H7 (cell line): ENCODE measurements around the gene DHRS7. TPM values are rescaled to one million over a fixed set of nuclear protein-coding genes. Genes with fewer than 3 reads are reported as not detected.
A peak's percentile ranks its signal among the peaks of the same experiment; 100 is the strongest.

ENCODE experiments used
- DNase-seq: peaks from one replicate; pipeline ENCODE4 v3.0.0; 2012
- H3K27me3 ChIP-seq: 2 replicates; pipeline ENCODE4 v1.6.0; 2011; ENCODE audit warnings: mild to moderate bottlenecking, low read length; ENCODE audit not compliant: control insufficient read depth, insufficient read depth
- H3K36me3 ChIP-seq: replicated peaks from 2 replicates; pipeline ENCODE4 v1.5.1; 2011; ENCODE audit warnings: low read length; ENCODE audit not compliant: control insufficient read depth, insufficient read depth
- H3K4me3 ChIP-seq: 2 replicates; pipeline ENCODE4 v1.5.1; 2011; ENCODE audit warnings: low read depth, mild to moderate bottlenecking, control low read depth, low read length, moderate library complexity; ENCODE audit not compliant: insufficient read depth
- total RNA-seq: library from RNA; depleted of rRNA; stranded (reverse); fragments of >200 nt; shearing (Covaris generic); gene quantifications from 2 replicates; pipeline ENCODE4 v1.2.3, GENCODE V29; 2014

The DHRS7 gene
- total RNA-seq, 1 experiment from 2014 or later = 24.0 TPM

GRCh38 chr14:60174352-60175254 is 9.4 kb upstream of the DHRS7 start:
- DNase-seq = no peak
- Histone ChIP-seq H3K27me3 (no peaks in the 10 kb centered on the region), H3K36me3 (no peaks in the 10 kb centered on the region), H3K4me3 (no peak overlapping the region)

GRCh38 chr14:60171690-60172089 is 6.5 kb upstream of the DHRS7 start:
- Histone ChIP-seq H3K27me3 (no peaks in the 10 kb centered on the region), H3K4me3 (no peak overlapping the region), H3K36me3 (no peaks in the 10 kb centered on the region)
- DNase-seq = no peak

GRCh38 chr14:60170948-60171347 is 5.8 kb upstream of the DHRS7 start:
- Histone ChIP-seq H3K4me3 (no peak overlapping the region), H3K36me3 (no peaks in the 10 kb centered on the region), H3K27me3 (no peaks in the 10 kb centered on the region)
- no peak for DNase-seq

GRCh38 chr14:60169722-60170121 is 4.5 kb upstream of the DHRS7 start:
- DNase-seq = no peak
- no peaks in the 10 kb centered on the region for H3K36me3 ChIP-seq
- no peak overlapping the region for H3K4me3 ChIP-seq
- no peaks in the 10 kb centered on the region; the same call in 1 of the 2 replicates for H3K27me3 ChIP-seq

GRCh38 chr14:60166142-60166541 is 944 bp upstream of the DHRS7 start:
- no peak for DNase-seq
- Histone ChIP-seq H3K27me3 (no peaks in the 10 kb centered on the region; the same call in 1 of the 2 replicates), H3K4me3 (no peak overlapping the region), H3K36me3 (no peaks in the 10 kb centered on the region)

- Histone ChIP-seq H3K36me3 (no peaks in the 10 kb centered on the region), H3K4me3 (peak overlapping the region; percentile 79)
- DNase-seq = no peak
These were observed 314 bp upstream of the DHRS7 start for GRCh38 chr14:60165547-60165876.

GRCh38 chr14:60164404-60164711 is 840 bp downstream of the DHRS7 start:
- H3K36me3 ChIP-seq = no peaks in the 10 kb centered on the region
- peak overlapping the region; percentile 79 for H3K4me3 ChIP-seq
- no peak for DNase-seq
- H3K27me3 ChIP-seq = no peaks in the 10 kb centered on the region; the same call in 1 of the 2 replicates

More at GRCh38 chr14:60165547-60165876, 314 bp upstream of the DHRS7 start:
- H3K27me3 ChIP-seq = no peaks in the 10 kb centered on the region; the same call in 1 of the 2 replicates

GRCh38 chr14:60163693-60164092 is 1.5 kb downstream of the DHRS7 start:
- DNase-seq = peak; percentile 31
- Histone ChIP-seq H3K4me3 (no peak overlapping the region), H3K27me3 (no peaks in the 10 kb centered on the region; the same call in 1 of the 2 replicates), H3K36me3 (no peaks in the 10 kb centered on the region)

- no peaks in the 10 kb centered on the region for H3K36me3 ChIP-seq
- no peaks in the 10 kb centered on the region; the same call in 1 of the 2 replicates for H3K27me3 ChIP-seq
- peak; percentile 16 for DNase-seq
- H3K4me3 ChIP-seq = no peak overlapping the region
These were observed 3.7 kb downstream of the DHRS7 start for GRCh38 chr14:60161196-60162107.

GRCh38 chr14:60160422-60160821 is 4.8 kb downstream of the DHRS7 start:
- DNase-seq = no peak
- Histone ChIP-seq H3K4me3 (no peak overlapping the region), H3K36me3 (no peaks in the 10 kb centered on the region), H3K27me3 (no peaks in the 10 kb centered on the region; the same call in 1 of the 2 replicates)

- no peak for DNase-seq
- Histone ChIP-seq H3K4me3 (no peak overlapping the region), H3K27me3 (no peaks in the 10 kb centered on the region), H3K36me3 (no peaks in the 10 kb centered on the region; the same call in none of the 2 replicates)
These were observed 10.5 kb downstream of the DHRS7 start for GRCh38 chr14:60154671-60155070.

GRCh38 chr14:60153991-60154390 is 11.2 kb downstream of the DHRS7 start:
- no peak overlapping the region for H3K4me3 ChIP-seq
- DNase-seq = no peak
- H3K36me3 ChIP-seq = no peaks in the 10 kb centered on the region; the same call in none of the 2 replicates
- no peaks in the 10 kb centered on the region for H3K27me3 ChIP-seq

- Histone ChIP-seq H3K4me3 (no peak overlapping the region), H3K27me3 (no peaks in the 10 kb centered on the region), H3K36me3 (no peaks in the 10 kb centered on the region; the same call in none of the 2 replicates)
- DNase-seq = no peak
These were observed 13.5 kb downstream of the DHRS7 start for GRCh38 chr14:60151715-60152114.

- DNase-seq = no peak
- no peaks in the 10 kb centered on the region for H3K27me3 ChIP-seq
- no peaks in the 10 kb centered on the region for H3K36me3 ChIP-seq
- H3K4me3 ChIP-seq = no peak overlapping the region
These were observed 30.5 kb downstream of the DHRS7 start for GRCh38 chr14:60134702-60135101.

GRCh38 chr14:60133487-60133886 is 31.7 kb downstream of the DHRS7 start:
- Histone ChIP-seq H3K36me3 (no peaks in the 10 kb centered on the region), H3K27me3 (no peaks in the 10 kb centered on the region), H3K4me3 (no peak overlapping the region)
- DNase-seq = no peak
